C4-2B (cell line): ENCODE data around the gene KNDC1.

Experiments
- H3K27ac ChIP-seq: fragments of 450-650 bp; 2 replicates; pipeline ENCODE4 v1.5.1; 2017
- ZFX ChIP-seq: fragments of 450-650 bp; IDR thresholded peaks from 2 replicates; pipeline ENCODE4 v1.6.1; 2017
- TF ChIP-seq, protein P1 (sequence below): fragments of 450-650 bp; conservative IDR thresholded peaks from 2 replicates; pipeline ENCODE4 v1.5.1; 2017; ENCODE audit warnings: mild to moderate bottlenecking

The KNDC1 gene

DNA sequence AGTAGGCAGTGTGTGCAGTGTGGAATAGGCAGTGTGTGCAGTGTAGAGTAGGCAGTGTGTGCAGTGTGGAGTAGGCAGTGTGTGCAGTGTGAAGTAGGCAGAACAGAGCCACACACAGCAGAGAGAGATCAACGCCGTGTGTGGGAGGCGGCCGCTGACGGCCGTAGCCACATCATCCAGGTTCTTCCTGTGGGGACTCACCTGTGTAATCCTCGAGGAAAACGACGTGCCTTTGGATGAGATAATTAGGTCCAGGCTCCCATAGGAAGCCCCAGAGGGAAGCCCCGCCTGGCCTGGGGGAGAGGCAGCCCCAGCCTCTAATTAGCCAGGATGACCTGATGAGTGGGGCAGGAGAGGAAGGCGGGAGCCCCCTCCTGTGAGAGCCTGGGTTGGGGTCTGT lies 25.4 kb downstream of the KNDC1 start:
- no peak for TF ChIP-seq ZFX
- TF ChIP-seq, protein P1, sequence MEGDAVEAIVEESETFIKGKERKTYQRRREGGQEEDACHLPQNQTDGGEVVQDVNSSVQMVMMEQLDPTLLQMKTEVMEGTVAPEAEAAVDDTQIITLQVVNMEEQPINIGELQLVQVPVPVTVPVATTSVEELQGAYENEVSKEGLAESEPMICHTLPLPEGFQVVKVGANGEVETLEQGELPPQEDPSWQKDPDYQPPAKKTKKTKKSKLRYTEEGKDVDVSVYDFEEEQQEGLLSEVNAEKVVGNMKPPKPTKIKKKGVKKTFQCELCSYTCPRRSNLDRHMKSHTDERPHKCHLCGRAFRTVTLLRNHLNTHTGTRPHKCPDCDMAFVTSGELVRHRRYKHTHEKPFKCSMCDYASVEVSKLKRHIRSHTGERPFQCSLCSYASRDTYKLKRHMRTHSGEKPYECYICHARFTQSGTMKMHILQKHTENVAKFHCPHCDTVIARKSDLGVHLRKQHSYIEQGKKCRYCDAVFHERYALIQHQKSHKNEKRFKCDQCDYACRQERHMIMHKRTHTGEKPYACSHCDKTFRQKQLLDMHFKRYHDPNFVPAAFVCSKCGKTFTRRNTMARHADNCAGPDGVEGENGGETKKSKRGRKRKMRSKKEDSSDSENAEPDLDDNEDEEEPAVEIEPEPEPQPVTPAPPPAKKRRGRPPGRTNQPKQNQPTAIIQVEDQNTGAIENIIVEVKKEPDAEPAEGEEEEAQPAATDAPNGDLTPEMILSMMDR = no peak
- no peak overlapping the region for H3K27ac ChIP-seq

DNA sequence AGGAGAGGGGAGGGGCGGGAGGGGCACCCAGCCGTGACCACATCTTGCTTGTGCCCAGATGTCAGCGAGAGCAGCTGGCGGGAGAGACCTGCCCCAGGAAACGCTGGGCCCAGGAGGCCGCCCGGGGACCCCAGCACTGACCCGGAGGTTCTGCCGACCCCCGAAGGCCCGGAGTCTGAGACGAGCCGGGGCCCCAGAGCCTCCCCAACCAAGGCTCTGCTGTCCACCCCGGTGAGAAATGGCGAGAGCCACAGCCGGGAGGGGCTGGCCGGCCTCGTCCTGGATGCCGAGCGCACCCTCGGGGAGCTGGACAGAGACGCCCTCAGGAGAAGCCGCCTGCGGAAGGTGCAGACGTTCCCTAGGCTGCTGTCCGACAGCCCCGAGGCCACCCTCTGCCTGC lies 25.9 kb downstream of the KNDC1 start:
- H3K27ac ChIP-seq = no peak overlapping the region
- TF ChIP-seq, protein P1 = no peak
- TF ChIP-seq ZFX = no peak

DNA sequence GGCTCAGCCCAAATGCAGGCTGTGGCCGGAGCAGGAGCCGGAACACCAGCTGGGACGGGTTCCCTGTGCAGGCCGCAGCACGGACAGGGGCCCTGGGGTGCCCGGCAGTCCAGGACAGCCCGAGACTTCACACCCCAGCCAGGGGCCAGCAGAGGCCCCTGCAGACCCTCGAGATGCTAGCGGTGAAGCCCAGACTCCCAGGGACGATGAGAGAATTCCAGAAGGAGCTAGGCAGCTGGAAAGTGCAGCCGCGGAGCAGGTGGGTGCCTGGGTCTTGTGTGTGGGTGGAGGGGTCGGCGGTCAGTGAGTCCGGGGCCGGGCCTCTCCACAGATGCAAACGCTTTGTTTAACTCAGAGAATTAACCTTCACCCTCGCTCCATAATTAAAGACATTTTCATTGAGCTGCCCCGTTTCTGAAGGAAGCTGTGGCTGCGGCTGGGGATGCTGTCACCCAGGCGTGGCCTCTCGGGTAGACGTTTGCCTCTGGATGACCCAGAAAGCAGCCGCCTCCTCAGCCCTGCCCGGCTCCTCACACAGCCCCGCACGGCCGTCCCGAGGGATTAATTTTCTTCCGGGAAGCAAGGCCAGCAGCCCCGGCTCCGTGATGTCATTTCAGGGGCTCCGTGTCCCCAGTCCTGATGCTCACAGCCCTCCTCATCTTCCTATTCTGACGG lies 26.5 kb downstream of the KNDC1 start:
- no peak overlapping the region for H3K27ac ChIP-seq
- TF ChIP-seq, protein P1 = no peak
- no peak for TF ChIP-seq ZFX

DNA sequence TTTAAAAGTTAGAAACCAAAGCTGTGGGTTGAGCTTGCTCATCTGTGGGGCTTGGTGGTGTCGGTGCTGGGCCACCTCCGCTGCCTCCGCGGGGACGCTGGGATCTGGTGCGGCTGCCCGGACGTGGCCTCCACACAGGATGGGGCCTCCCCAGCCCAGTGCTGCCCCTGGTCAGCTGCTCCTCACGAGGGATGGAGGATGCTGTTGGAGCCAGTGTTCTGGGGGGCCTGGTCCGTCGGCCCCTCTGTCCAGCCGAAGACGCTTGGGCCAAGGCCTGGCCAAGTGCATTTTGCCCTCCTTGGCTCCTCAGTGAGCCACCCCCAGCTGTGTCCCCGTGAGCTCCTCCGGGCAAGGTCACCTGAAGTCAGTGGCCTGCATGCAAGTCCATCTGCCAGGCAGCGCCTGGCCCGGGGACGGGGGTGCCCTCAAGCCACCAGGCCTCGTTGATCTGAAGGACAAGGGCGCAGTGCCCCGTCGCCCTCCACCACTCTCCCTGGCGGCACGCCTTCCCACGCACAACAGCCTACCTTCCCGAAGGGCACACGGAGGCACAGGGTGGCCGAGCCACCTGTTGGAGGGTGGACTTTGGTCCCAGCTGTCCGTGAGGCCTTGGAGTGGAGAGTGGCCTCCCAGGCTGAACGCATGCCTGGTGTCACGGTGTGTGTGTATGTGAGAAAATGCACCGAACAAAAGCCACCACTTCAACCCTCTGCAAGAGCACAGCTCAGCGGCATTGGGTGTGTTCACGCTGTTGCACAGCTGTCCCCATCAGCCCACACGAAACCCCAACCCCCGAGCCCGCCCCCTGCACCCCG lies 27.3 kb downstream of the KNDC1 start:
- H3K27ac ChIP-seq = no peak overlapping the region

DNA sequence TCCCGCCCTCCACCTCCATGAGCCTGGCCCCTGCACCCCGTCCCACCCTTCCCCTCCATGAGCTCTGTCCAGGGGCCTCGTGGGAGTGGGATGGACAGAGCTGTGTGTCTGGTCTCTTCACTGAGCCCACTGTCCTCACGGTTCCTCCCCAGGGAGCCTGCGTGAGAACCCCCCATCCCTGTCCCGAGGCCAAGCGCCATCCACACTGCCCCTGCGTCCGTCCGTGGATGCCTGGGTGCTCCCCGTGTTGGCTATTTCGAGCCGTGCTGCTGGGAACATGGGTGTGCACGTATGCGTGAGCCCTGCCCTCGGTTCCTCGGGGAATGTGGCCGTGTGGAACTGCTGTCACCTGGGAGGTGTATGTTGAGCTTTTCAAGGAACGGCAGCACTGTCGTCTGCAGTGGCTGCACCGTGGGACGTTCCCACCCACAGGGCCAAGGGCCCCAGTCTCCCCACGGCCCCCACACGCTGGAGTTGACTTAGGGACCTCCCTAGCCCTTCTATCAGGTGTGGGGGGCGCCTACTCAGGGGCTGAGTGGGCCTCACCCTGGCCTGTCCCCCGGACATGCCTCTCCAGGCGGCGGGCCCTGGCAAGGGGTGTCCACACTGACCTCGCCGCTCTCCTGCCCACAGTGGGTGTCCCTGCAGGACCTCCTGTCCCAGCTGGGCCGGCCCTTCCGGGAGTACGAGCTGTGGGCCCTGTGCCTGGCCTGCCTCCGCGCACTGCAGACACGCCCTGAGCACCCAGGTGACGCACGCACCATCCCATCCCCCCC lies 28.1 kb downstream of the KNDC1 start:
- no peak overlapping the region for H3K27ac ChIP-seq
- no peak for TF ChIP-seq ZFX
- TF ChIP-seq, protein P1 = no peak

More for the DNA sequence above, 27.3 kb downstream of the KNDC1 start:
- TF ChIP-seq, protein P1 = no peak
- no peak for TF ChIP-seq ZFX

DNA sequence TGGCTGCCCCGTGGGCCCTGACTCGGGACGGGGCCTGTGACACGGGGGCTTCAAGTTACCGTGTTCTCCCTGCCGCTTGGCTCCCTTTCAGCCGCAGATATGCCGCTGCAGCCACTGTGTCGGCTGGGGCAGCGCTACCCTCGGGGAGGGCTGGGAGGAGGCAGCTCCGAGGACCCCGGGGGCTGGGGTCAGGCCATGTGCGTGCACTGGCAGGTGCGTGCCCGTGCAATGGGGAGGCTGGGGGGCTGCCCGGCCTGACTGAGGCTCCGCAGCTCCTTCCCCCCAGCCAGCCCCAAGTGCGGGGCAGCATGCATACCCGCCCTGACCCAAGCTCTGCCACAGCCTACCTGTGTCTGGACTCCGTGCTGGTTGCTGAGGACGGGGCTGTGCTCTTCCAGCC lies 29.2 kb downstream of the KNDC1 start:
- TF ChIP-seq, protein P1 = no peak
- TF ChIP-seq ZFX = no peak
- H3K27ac ChIP-seq = no peak overlapping the region

DNA sequence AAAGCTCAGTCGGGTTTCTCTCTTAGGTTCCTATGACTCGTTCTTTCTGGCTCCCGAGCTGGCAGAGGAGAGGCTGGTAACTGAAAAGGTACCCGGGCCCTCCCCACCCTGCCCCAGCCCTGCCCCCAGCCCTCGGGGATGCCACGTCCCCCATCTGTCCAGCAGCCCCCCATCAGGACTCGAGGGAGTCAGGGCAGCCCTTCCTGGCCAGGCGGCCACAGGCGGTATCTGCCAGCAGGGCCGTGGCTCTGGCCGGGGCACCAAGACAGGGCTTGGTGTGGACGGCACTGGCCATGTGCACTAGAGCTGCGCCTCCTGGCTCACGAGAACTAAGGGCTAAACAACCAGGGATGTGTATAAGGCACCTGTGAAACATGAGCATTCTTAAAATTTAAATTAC lies 29.7 kb downstream of the KNDC1 start:
- H3K27ac ChIP-seq = no peak overlapping the region
- TF ChIP-seq ZFX = no peak
- TF ChIP-seq, protein P1 = no peak
